ENCODE measurements around the gene VAPA.

DNA sequence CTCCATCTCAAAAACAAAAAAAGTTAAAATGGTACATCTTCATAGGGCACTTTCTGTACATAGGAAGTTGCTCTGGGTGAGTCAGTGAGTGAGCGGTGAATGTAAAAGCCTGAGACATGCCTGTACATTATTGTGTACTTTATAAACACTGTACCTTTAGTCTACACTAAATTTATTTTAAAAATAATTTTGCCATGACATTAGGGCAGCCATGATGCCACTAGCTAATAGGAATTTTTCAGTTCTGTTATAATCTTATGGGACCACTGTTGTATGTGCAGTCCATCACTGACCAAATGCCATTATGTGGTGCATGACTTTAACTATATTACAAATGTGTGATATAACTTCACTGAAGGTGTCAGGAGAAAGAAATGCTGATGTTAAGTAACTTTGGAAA, 39.1 kb upstream of the VAPA start:
- TF ChIP-seq, protein P1, sequence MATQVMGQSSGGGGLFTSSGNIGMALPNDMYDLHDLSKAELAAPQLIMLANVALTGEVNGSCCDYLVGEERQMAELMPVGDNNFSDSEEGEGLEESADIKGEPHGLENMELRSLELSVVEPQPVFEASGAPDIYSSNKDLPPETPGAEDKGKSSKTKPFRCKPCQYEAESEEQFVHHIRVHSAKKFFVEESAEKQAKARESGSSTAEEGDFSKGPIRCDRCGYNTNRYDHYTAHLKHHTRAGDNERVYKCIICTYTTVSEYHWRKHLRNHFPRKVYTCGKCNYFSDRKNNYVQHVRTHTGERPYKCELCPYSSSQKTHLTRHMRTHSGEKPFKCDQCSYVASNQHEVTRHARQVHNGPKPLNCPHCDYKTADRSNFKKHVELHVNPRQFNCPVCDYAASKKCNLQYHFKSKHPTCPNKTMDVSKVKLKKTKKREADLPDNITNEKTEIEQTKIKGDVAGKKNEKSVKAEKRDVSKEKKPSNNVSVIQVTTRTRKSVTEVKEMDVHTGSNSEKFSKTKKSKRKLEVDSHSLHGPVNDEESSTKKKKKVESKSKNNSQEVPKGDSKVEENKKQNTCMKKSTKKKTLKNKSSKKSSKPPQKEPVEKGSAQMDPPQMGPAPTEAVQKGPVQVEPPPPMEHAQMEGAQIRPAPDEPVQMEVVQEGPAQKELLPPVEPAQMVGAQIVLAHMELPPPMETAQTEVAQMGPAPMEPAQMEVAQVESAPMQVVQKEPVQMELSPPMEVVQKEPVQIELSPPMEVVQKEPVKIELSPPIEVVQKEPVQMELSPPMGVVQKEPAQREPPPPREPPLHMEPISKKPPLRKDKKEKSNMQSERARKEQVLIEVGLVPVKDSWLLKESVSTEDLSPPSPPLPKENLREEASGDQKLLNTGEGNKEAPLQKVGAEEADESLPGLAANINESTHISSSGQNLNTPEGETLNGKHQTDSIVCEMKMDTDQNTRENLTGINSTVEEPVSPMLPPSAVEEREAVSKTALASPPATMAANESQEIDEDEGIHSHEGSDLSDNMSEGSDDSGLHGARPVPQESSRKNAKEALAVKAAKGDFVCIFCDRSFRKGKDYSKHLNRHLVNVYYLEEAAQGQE (IDR thresholded peaks at IDR 0.05; ENCODE audit: low read depth, low read length), result no peak
- TF ChIP-seq, protein P2, sequence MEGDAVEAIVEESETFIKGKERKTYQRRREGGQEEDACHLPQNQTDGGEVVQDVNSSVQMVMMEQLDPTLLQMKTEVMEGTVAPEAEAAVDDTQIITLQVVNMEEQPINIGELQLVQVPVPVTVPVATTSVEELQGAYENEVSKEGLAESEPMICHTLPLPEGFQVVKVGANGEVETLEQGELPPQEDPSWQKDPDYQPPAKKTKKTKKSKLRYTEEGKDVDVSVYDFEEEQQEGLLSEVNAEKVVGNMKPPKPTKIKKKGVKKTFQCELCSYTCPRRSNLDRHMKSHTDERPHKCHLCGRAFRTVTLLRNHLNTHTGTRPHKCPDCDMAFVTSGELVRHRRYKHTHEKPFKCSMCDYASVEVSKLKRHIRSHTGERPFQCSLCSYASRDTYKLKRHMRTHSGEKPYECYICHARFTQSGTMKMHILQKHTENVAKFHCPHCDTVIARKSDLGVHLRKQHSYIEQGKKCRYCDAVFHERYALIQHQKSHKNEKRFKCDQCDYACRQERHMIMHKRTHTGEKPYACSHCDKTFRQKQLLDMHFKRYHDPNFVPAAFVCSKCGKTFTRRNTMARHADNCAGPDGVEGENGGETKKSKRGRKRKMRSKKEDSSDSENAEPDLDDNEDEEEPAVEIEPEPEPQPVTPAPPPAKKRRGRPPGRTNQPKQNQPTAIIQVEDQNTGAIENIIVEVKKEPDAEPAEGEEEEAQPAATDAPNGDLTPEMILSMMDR (IDR thresholded peaks at IDR 0.05), result no peak
- TF ChIP-seq EZH2phosphoT487 (IDR thresholded peaks at IDR 0.05; ENCODE audit: borderline replicate concordance, low read depth), result no peak
- TF ChIP-seq, protein P3, sequence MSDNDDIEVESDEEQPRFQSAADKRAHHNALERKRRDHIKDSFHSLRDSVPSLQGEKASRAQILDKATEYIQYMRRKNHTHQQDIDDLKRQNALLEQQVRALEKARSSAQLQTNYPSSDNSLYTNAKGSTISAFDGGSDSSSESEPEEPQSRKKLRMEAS (IDR thresholded peaks at IDR 0.05; ENCODE audit: low read depth), result no peak
- TF ChIP-seq YY1 (IDR thresholded peaks at IDR 0.05; ENCODE audit: low read depth), result no peak
- no peak for TF ChIP-seq EP300 (IDR thresholded peaks at IDR 0.05; ENCODE audit: borderline replicate concordance in 1 of 2, low read depth in 1 of 2, low read length in 1 of 2)
- TF ChIP-seq, protein P4, sequence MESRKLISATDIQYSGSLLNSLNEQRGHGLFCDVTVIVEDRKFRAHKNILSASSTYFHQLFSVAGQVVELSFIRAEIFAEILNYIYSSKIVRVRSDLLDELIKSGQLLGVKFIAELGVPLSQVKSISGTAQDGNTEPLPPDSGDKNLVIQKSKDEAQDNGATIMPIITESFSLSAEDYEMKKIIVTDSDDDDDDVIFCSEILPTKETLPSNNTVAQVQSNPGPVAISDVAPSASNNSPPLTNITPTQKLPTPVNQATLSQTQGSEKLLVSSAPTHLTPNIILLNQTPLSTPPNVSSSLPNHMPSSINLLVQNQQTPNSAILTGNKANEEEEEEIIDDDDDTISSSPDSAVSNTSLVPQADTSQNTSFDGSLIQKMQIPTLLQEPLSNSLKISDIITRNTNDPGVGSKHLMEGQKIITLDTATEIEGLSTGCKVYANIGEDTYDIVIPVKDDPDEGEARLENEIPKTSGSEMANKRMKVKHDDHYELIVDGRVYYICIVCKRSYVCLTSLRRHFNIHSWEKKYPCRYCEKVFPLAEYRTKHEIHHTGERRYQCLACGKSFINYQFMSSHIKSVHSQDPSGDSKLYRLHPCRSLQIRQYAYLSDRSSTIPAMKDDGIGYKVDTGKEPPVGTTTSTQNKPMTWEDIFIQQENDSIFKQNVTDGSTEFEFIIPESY (IDR thresholded peaks at IDR 0.05; ENCODE audit: borderline replicate concordance, low read depth), result no peak
- TF ChIP-seq, protein P5, sequence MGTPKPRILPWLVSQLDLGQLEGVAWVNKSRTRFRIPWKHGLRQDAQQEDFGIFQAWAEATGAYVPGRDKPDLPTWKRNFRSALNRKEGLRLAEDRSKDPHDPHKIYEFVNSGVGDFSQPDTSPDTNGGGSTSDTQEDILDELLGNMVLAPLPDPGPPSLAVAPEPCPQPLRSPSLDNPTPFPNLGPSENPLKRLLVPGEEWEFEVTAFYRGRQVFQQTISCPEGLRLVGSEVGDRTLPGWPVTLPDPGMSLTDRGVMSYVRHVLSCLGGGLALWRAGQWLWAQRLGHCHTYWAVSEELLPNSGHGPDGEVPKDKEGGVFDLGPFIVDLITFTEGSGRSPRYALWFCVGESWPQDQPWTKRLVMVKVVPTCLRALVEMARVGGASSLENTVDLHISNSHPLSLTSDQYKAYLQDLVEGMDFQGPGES (IDR thresholded peaks at IDR 0.05; ENCODE audit: low read depth, low read length), result no peak
- TF ChIP-seq TCF12 (IDR thresholded peaks at IDR 0.05), result no peak
- no peak for TF ChIP-seq CHD2 (IDR thresholded peaks at IDR 0.05; ENCODE audit: low read length, partially characterized antibody)
- TF ChIP-seq, protein P6, sequence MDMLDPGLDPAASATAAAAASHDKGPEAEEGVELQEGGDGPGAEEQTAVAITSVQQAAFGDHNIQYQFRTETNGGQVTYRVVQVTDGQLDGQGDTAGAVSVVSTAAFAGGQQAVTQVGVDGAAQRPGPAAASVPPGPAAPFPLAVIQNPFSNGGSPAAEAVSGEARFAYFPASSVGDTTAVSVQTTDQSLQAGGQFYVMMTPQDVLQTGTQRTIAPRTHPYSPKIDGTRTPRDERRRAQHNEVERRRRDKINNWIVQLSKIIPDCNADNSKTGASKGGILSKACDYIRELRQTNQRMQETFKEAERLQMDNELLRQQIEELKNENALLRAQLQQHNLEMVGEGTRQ (IDR thresholded peaks at IDR 0.05; ENCODE audit: borderline replicate concordance, low read depth, low read length), result no peak

All from SK-N-SH (cell line).